HEK293 (cell line): Measurements from ENCODE around the gene IMPACT.

Experiments used
- CTCF ChIP-seq: fragments of 450-650 bp; formaldehyde crosslinking; IDR thresholded peaks from 2 replicates; pipeline ENCODE4 v1.5.1; 2016; ENCODE audit warnings: missing biosample characterization, missing genetic modification characterization
- SP2 ChIP-seq: fragments of 450-650 bp; formaldehyde crosslinking; IDR thresholded peaks from 2 replicates; pipeline ENCODE4 v1.5.1; 2016; ENCODE audit warnings: missing biosample characterization, missing genetic modification characterization
- TRIM28 ChIP-seq: IDR thresholded peaks from 2 replicates; pipeline ENCODE4 v1.6.1; 2011; ENCODE audit warnings: low read length, control low read depth, borderline replicate concordance
- ZBTB21 ChIP-seq: fragments of 450-650 bp; formaldehyde crosslinking; IDR thresholded peaks from 2 replicates; pipeline ENCODE4 v1.5.1; 2017; ENCODE audit warnings: missing biosample characterization, missing genetic modification characterization
- ZNF10 ChIP-seq: fragments of 450-650 bp; formaldehyde crosslinking; IDR thresholded peaks from 2 replicates; pipeline ENCODE4 v1.5.1; 2017; ENCODE audit warnings: missing biosample characterization, missing genetic modification characterization
- ZNF121 ChIP-seq: fragments of 450-650 bp; formaldehyde crosslinking; IDR thresholded peaks from 2 replicates; pipeline ENCODE4 v1.5.1; 2016; ENCODE audit warnings: missing biosample characterization, missing genetic modification characterization
- ZNF133 ChIP-seq: fragments of 450-650 bp; formaldehyde crosslinking; IDR thresholded peaks from 2 replicates; pipeline ENCODE4 v1.5.1; 2016; ENCODE audit warnings: missing biosample characterization, missing genetic modification characterization
- ZNF350 ChIP-seq: fragments of 450-650 bp; formaldehyde crosslinking; IDR thresholded peaks from 2 replicates; pipeline ENCODE4 v1.5.0; 2017; ENCODE audit warnings: missing biosample characterization, mild to moderate bottlenecking, missing genetic modification characterization
- ZNF362 ChIP-seq: fragments of 450-650 bp; formaldehyde crosslinking; IDR thresholded peaks from 2 replicates; pipeline ENCODE4 v1.5.1; 2016; ENCODE audit warnings: missing biosample characterization, missing genetic modification characterization
- ZNF549 ChIP-seq: fragments of 450-650 bp; IDR thresholded peaks from 2 replicates; pipeline ENCODE4 v1.5.1; 2018; ENCODE audit warnings: missing biosample characterization, missing genetic modification characterization, mild to moderate bottlenecking, inconsistent platforms, moderate library complexity

DNA sequence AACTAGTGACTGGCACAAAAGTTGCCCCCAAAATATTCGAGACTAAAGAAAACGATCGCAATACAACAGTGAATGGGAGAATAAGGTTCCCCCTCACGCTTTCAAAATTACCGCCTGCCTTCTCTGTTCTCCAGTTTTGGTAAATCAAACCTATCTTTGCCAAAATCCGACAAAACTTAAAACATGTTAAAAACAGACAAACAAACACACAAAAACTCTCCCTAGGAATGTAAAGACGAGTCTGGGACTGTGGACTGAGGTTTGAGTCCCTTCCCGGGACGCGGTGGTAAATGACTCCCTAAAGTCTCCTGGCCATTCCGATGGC, 435 bp upstream of the IMPACT start:
- TF ChIP-seq ZNF133 (tag by site-specific recombination), result no peak
- no peak for TF ChIP-seq SP2 (tag by site-specific recombination)
- TF ChIP-seq ZBTB21 (tag by site-specific recombination), result no peak
- TF ChIP-seq ZNF10 (tag by site-specific recombination), result no peak
- no peak for TF ChIP-seq CTCF (tag by site-specific recombination)
- TF ChIP-seq TRIM28, result no peak
- TF ChIP-seq ZNF549, result no peak
- TF ChIP-seq ZNF350 (tag by site-specific recombination), result no peak
- no peak for TF ChIP-seq ZNF362 (tag by site-specific recombination)
- no peak for TF ChIP-seq ZNF121 (tag by site-specific recombination)
